Right kidney (tissue), 1 donor: ENCODE measurements around the gene TRIM23.
A peak's percentile ranks its signal among the peaks of the same experiment; 100 is the strongest.

Experiments used
- DNase-seq: peaks from one replicate; pipeline ENCODE4 v3.0.0-alpha.2; 2016

The TRIM23 gene

DNA sequence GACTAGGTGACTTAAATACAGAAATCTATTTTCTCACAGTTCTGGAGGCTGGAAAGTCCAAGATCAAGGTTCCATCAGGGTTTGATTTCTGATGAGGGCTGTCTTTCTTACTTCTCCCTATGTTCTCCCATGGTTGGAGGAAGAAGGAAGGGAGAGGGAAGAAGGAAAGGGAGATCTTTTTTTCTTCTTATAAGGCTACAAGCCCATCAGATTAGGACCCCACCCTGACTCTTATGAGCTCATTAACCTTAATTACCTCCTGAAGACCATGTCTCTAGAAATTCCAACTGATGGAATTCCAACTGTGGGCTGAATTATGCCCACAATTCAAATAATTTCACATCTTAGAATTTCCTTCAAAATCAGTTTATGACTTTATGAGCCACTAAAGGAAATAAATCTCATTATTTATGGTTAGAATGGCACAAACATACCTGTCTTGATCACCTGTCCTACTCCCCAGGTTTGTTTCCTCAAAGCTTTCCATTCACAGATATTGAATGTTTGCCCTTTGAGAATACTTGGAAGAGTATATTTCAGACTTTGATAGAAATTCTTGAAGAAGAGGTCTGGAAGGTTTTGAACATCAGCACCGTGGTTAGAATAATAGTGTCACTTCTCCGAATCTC is 53.4 kb downstream of the TRIM23 start:
- no peak for DNase-seq

GRCh38 chr5:65566505-65566904 is 57.6 kb downstream of the TRIM23 start:
- DNase-seq, result no peak

- DNase-seq, result peak; percentile 2
Observed at GRCh38 chr5:65563777-65564176, 60.4 kb downstream of the TRIM23 start.

DNA sequence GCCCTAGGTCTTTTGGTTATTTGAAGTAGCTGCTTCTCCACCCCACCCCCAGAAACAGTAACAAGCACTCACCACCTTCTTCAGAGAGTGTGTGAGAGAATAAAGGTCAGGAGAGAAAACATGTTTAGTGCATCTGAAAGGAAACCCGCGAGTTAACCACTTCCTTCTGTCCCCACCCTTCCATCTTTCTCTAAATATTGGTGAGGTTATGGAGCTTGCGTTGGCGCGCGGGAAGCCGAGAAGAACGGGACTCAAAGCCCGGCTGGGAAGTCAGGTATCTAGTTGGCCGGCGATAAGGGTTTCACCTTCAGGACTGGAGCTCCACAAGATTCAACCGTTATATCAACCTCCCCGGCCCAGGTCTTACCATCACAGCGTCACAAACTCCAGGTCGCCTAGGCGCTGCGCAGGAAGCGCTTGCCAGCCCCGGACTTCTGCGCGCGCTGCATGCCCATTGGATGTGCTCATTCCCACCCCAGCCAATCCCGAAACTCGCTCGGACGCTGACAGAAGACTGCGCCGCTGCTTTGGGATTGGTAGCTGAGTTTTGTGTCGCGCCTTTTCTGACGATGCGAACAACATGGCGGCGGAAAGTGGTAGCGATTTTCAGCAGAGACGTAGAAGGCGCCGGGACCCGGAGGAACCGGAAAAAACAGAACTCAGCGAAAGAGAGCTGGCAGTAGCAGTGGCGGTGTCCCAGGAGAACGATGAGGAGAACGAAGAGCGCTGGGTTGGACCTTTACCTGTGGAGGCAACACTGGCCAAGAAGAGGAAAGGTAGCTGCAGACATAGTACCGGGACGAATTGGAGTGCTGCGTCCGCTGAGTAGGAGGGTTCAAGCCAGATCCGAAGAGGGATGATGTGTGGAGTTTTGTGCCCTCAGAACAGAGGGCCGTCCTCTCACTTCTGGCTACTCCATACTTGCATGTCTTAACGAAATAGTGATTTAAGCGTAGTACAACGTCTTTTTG is 61.1 kb downstream of the TRIM23 start, which contains the start of the genes CENPK and PPWD1:
Gene CENPK (minus strand): TSS at position 438 of the 971 bp plus-strand sequence. CDS start 8,261 bp downstream, outside the sequence.
Gene PPWD1 (plus strand): TSS at position 566 of the 971 bp plus-strand sequence. CDS start 15 bp downstream, at position 581.
- peak; percentile 88 for DNase-seq

DNA sequence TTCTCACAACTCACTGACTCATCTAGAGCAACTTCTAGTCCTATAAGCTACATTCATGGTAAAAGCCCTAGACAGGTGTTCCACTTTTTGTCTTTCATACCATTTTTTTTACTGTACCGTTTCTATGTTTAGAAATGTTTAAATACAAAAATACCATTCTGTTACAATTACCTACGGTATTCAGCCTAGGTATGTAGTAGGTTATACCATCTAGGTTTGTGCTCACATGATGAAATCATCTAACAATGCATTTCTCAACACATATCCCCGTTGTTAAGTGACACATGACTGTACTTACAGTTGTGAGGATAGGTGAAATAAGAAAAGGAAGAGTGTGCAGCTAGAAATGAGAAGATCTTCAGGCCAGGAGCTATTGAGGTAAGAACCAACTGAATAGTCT is 67.4 kb downstream of the TRIM23 start:
- no peak for DNase-seq

DNA sequence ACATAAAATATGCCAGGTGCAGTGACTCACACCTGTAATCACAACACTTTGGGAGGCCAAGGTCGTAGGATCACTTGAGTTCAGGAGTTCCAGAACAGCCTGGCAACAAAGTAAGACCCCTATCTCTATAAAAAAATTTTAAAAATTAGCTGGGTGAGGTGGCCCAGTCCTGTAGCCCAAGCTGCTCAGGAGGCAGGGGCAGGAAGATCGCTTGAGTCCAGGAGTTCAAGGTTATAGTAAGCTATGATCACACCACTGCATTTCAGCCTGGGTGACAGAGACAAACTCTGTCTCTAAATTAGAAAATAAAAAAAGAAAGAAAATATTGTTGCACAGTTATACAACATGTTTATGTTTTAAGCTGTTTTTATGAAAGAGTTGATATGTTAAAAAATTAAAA is 68.0 kb downstream of the TRIM23 start:
- DNase-seq, result no peak

- DNase-seq, result no peak
Observed at GRCh38 chr5:65555287-65555686, 68.8 kb downstream of the TRIM23 start.

GRCh38 chr5:65553941-65554340 is 70.2 kb downstream of the TRIM23 start:
- DNase-seq, result no peak

DNA sequence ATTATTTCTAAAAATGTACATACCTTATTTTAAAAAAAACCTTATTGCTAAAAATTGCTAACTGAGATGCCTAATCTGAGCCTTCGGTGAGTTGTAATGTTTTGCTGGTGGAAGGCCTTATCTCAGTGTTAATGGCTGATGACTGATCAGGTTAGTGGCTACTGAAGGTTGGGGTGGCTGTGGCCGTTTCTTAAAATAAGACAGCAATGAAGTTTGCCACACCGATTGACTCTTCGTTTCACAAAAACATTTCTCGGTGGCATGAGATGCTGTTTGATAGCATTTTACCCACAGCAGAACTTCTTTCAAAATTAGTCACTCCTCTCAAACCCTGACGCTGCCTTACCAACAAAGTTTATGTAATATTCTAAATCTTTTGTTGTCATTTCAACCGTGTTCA is 75.9 kb downstream of the TRIM23 start:
- DNase-seq, result no peak

DNA sequence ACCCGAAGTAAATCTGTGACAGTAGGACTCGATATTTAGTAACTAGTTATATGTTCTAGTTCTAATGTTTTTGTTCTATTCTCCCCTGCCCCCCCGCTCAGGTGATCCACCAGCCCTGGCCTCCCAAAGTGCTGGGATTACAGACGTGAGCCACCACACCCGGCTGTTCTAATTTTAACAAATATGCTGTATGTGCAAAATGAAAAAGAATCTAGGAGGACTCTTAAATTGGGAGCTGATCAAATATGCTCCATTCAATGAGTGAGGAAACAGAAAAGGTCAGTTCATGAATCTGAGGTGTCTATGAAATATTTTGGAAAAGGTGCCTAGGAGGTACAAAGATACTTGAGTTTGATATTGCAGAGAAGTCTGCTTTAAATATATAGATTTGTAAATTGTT is 78.0 kb downstream of the TRIM23 start:
- no peak for DNase-seq

GRCh38 chr5:65544473-65544872 is 79.7 kb downstream of the TRIM23 start:
- DNase-seq, result no peak

DNA sequence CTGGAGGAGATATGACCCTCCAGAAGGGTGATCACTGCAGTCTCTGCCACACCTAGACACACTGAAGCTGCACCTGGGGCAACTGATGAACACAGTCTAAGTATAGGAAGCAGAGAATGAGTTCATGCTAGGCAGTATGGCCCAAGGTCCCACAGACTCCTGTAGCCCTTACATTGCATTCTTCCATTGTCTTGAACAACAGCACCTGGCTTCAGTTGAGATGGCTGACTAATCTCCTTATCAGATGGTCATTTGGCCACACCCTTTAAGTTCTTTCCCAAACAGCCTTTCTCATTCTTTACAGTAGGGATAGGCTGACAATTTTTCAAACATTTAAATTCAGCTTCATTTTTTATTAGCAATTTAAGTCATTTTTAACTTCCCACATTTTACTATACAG is 84.3 kb downstream of the TRIM23 start:
- no peak for DNase-seq
